Loucy (cell line): ENCODE measurements around the gene UHMK1.

ENCODE experiments used
- CTCF ChIP-seq: fragments of 200-600 bp; sonication (generic); conservative IDR thresholded peaks from 2 replicates; pipeline ENCODE4 v1.5.1; 2014; ENCODE audit warnings: mild to moderate bottlenecking, antibody characterized with exemption, low read length
- EZH2phosphoT487 ChIP-seq: fragments of 200-600 bp; IDR thresholded peaks from 2 replicates; pipeline ENCODE4 v1.6.1; 2018; ENCODE audit warnings: antibody characterized with exemption, mild to moderate bottlenecking, moderate library complexity, borderline replicate concordance

- TF ChIP-seq CTCF (no peak), EZH2phosphoT487 (no peak)
Measured at GRCh38 chr1:162562470-162562828, 64.8 kb downstream of the UHMK1 start.
